Hepatocyte (in vitro differentiated cells): ENCODE results near the gene SERTAD3. TPM values are rescaled to one million over a fixed set of nuclear protein-coding genes. Genes with fewer than 3 reads are reported as not detected.

Experiments
- DNase-seq: peaks from one replicate; pipeline ENCODE4 v3.0.0-alpha.2; 2016; ENCODE audit warnings: low spot score
- H2AFZ ChIP-seq: fragments of 200-600 bp; sonication (generic); 2 replicates; pipeline ENCODE4 v1.6.0; 2016; ENCODE audit warnings: antibody characterized with exemption, mild to moderate bottlenecking
- H3K27ac ChIP-seq: fragments of 200-600 bp; sonication (generic); 2 replicates; pipeline ENCODE4 v1.5.1; 2016; ENCODE audit warnings: mild to moderate bottlenecking
- H3K27me3 ChIP-seq: fragments of 200-600 bp; sonication (generic); 2 replicates; pipeline ENCODE4 v1.6.1; 2016
- H3K36me3 ChIP-seq: fragments of 200-600 bp; sonication (generic); replicated peaks from 2 replicates; pipeline ENCODE4 v1.5.1; 2016; ENCODE audit warnings: low read depth; ENCODE audit not compliant: insufficient read depth
- H3K4me1 ChIP-seq: fragments of 200-600 bp; sonication (generic); 2 replicates; pipeline ENCODE4 v1.5.1; 2016; ENCODE audit warnings: mild to moderate bottlenecking, moderate library complexity; ENCODE audit not compliant: insufficient read depth
- H3K4me2 ChIP-seq: fragments of 200-600 bp; sonication (generic); 2 replicates; pipeline ENCODE4 v1.6.0; 2016
- H3K4me3 ChIP-seq: fragments of 200-600 bp; sonication (generic); 2 replicates; pipeline ENCODE4 v1.5.1; 2016; ENCODE audit warnings: mild to moderate bottlenecking
- H3K79me2 ChIP-seq: fragments of 200-600 bp; sonication (generic); 2 replicates; pipeline ENCODE4 v1.6.0; 2017; ENCODE audit warnings: mild to moderate bottlenecking
- H3K9me2 ChIP-seq: fragments of 200-600 bp; sonication (generic); replicated peaks from 2 replicates; pipeline ENCODE4 v1.6.0; 2017; ENCODE audit warnings: mild to moderate bottlenecking; ENCODE audit not compliant: insufficient read depth
- H3K9me3 ChIP-seq: fragments of 200-600 bp; sonication (generic); 2 replicates; pipeline ENCODE4 v1.5.1; 2016; ENCODE audit warnings: low read depth, mild to moderate bottlenecking
- H4K20me1 ChIP-seq: fragments of 200-600 bp; sonication (generic); 2 replicates; pipeline ENCODE4 v1.6.0; 2016; ENCODE audit warnings: mild to moderate bottlenecking; ENCODE audit not compliant: insufficient read depth, poor library complexity, severe bottlenecking
- CTCF ChIP-seq: fragments of 200-600 bp; sonication (generic); IDR thresholded peaks from 2 replicates; pipeline ENCODE4 v1.5.1; 2016; ENCODE audit warnings: antibody characterized with exemption, mild to moderate bottlenecking; ENCODE audit not compliant: poor library complexity
- EZH2 ChIP-seq: fragments of 200-600 bp; sonication (generic); IDR thresholded peaks from 2 replicates; pipeline ENCODE4 v1.6.1; 2016; ENCODE audit warnings: antibody characterized with exemption, mild to moderate bottlenecking, borderline replicate concordance
- EZH2phosphoT487 ChIP-seq: fragments of 200-600 bp; sonication (generic); IDR thresholded peaks from one replicate; pipeline ENCODE4 v1.6.1; 2018; ENCODE audit warnings: antibody characterized with exemption, mild to moderate bottlenecking, low read depth, moderate library complexity; ENCODE audit not compliant: unreplicated experiment, severe bottlenecking
- WGBS: methylation state at CpG from one replicate; pipeline ENCODE4 v1.1.6; 2016; ENCODE audit warnings: low lambda C conversion rate; ENCODE audit errors: missing lambda C conversion rate; 5-methylcytosine and 5-hydroxymethylcytosine counted together
- polyA plus RNA-seq: library from polyadenylated mRNA; unstranded; fragments of >200 nt; fragmentation: Nextera tagmentation; extraction: Ambion mirVana; gene quantifications from 2 replicates; pipeline ENCODE4 v1.2.1, GENCODE V29; 2016
- total RNA-seq: library from RNA; depleted of rRNA; stranded (reverse); fragments of >200 nt; gene quantifications from 2 replicates; pipeline ENCODE4 v1.2.3, GENCODE V29; 2014

SERTAD3 gene
- total and polyA plus RNA-seq, 2 experiments from 2014 or later, result 36.4 to 64.0 TPM

GRCh38 chr19:40394816-40395210, 49.3 kb downstream of the SERTAD3 start:
- H3K27ac ChIP-seq, result no peak overlapping the region
- H3K9me2 ChIP-seq, result no peaks in the 10 kb centered on the region
- no peaks in the 10 kb centered on the region for H3K79me2 ChIP-seq
- no peak overlapping the region for H2AFZ ChIP-seq
- no peaks in the 10 kb centered on the region for H4K20me1 ChIP-seq
- no peak overlapping the region for H3K4me2 ChIP-seq
- no peak for DNase-seq
- H3K4me1 ChIP-seq, result no peaks in the 10 kb centered on the region
- TF ChIP-seq EZH2phosphoT487 (no peak), CTCF (no peak), EZH2 (no peak)
- no peak overlapping the region for H3K4me3 ChIP-seq
- H3K9me3 ChIP-seq, result no peaks in the 10 kb centered on the region
- H3K36me3 ChIP-seq, result no peaks in the 10 kb centered on the region
- H3K27me3 ChIP-seq, result no peaks in the 10 kb centered on the region
- WGBS, result 93% methylated on average over 12 of the region's 13 CpGs

GRCh38 chr19:40393894-40394815, 50.0 kb downstream of the SERTAD3 start:
- no peak overlapping the region for H3K27ac ChIP-seq
- H2AFZ ChIP-seq, result no peak overlapping the region
- H3K4me1 ChIP-seq, result no peaks in the 10 kb centered on the region
- 95% methylated on average over 15 of the region's 41 CpGs for WGBS
- H3K79me2 ChIP-seq, result no peaks in the 10 kb centered on the region
- DNase-seq, result no peak
- no peak for TF ChIP-seq EZH2phosphoT487
- TF ChIP-seq EZH2, result no peak
- no peaks in the 10 kb centered on the region for H3K9me3 ChIP-seq
- H3K27me3 ChIP-seq, result no peaks in the 10 kb centered on the region
- H3K4me2 ChIP-seq, result no peak overlapping the region
- H4K20me1 ChIP-seq, result no peaks in the 10 kb centered on the region
- H3K9me2 ChIP-seq, result no peaks in the 10 kb centered on the region
- H3K36me3 ChIP-seq, result no peaks in the 10 kb centered on the region
- no peak overlapping the region for H3K4me3 ChIP-seq

GRCh38 chr19:40392894-40393517, 51.1 kb downstream of the SERTAD3 start:
- Histone ChIP-seq H3K36me3 (no peaks in the 10 kb centered on the region), H2AFZ (no peak overlapping the region), H3K4me1 (no peaks in the 10 kb centered on the region), H4K20me1 (no peaks in the 10 kb centered on the region), H3K4me3 (no peak overlapping the region), H3K27me3 (no peaks in the 10 kb centered on the region), H3K4me2 (no peak overlapping the region), H3K79me2 (no peaks in the 10 kb centered on the region), H3K27ac (no peak overlapping the region), H3K9me2 (no peaks in the 10 kb centered on the region), H3K9me3 (no peaks in the 10 kb centered on the region)
- DNase-seq, result peak; percentile 41
- TF ChIP-seq CTCF, result peak; percentile 13
- no peak for TF ChIP-seq EZH2
- WGBS, result 71% methylated on average over 9 of the region's 9 CpGs

- H3K27ac ChIP-seq, result no peak overlapping the region
- no peaks in the 10 kb centered on the region for H4K20me1 ChIP-seq
- no peaks in the 10 kb centered on the region for H3K9me2 ChIP-seq
- H3K4me1 ChIP-seq, result no peaks in the 10 kb centered on the region
- no peaks in the 10 kb centered on the region for H3K36me3 ChIP-seq
- no peak for DNase-seq
- no peaks in the 10 kb centered on the region for H3K27me3 ChIP-seq
- H2AFZ ChIP-seq, result no peak overlapping the region
- H3K79me2 ChIP-seq, result no peaks in the 10 kb centered on the region
- no peak overlapping the region for H3K4me3 ChIP-seq
- no peaks in the 10 kb centered on the region for H3K9me3 ChIP-seq
- WGBS, result 84% methylated on average over 7 of the region's 8 CpGs
- TF ChIP-seq EZH2phosphoT487, result no peak
- TF ChIP-seq EZH2, result no peak
- no peak for TF ChIP-seq CTCF
- no peak overlapping the region for H3K4me2 ChIP-seq
These were observed 52.0 kb downstream of the SERTAD3 start for GRCh38 chr19:40392123-40392522.
